Measurements from ENCODE around the gene RDX. TPM values are rescaled to one million over a fixed set of nuclear protein-coding genes. Genes with fewer than 3 reads are reported as not detected.

Gene RDX
- total RNA-seq, 1 experiment from 2014 or later, result 77.4 TPM

DNA sequence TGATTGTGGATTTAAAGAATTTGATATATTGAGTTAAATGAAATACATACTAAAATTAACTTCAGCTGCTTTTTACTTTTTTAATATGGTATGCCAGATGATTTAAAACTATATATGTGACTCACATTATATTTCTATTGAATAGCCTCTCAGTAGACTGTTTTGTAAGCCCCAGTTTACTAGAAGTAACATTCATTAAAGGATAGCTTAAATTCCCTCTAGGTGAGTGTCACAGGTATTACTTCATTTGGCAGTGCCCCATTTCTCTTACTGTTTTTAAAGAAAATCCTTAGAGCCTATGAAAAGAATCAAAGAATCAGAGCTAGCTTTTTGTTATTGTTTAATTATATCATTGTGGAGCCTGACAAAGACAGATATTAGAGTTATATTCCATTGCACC, 154.6 kb downstream of the RDX start:
- no peak for ATAC-seq
- CTCF ChIA-PET, result no interaction called here

More for the DNA sequence above, 154.6 kb downstream of the RDX start:
- Mint-ChIP-seq H3K27me3 (ENCODE audit: low read depth) (no peaks in the 10 kb centered on the region), H3K9me3 (0 out of 2 replicates have a peak, but pooled peaks cover 2% of the 10 kb centered on the region), H3K4me3 (no peak overlapping the region), H3K36me3 (no peaks in the 10 kb centered on the region), H3K4me1 (no peaks in the 10 kb centered on the region), H3K27ac (no peak overlapping the region)
- no peak for DNase-seq (ENCODE audit: low spot score)
- POLR2A ChIA-PET, result no interaction called here
- TF ChIP-seq RORB (CRISPR knock-in tag; IDR thresholded peaks at IDR 0.05), result no peak
- TF ChIP-seq NR2C2 (CRISPR knock-in tag; IDR thresholded peaks at IDR 0.05), result no peak
- TF ChIP-seq, protein P1, sequence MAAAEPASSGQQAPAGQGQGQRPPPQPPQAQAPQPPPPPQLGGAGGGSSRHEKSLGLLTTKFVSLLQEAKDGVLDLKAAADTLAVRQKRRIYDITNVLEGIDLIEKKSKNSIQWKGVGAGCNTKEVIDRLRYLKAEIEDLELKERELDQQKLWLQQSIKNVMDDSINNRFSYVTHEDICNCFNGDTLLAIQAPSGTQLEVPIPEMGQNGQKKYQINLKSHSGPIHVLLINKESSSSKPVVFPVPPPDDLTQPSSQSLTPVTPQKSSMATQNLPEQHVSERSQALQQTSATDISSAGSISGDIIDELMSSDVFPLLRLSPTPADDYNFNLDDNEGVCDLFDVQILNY (CRISPR knock-in tag; IDR thresholded peaks at IDR 0.05), result no peak
- TF ChIP-seq GRHL2 (CRISPR knock-in tag; IDR thresholded peaks at IDR 0.05; ENCODE audit: insufficient replicate concordance, severe bottlenecking), result no peak
- no peak for TF ChIP-seq ZNF317 (CRISPR knock-in tag; IDR thresholded peaks at IDR 0.05; ENCODE audit: borderline replicate concordance, low read depth)
- TF ChIP-seq USF1 (CRISPR knock-in tag; IDR thresholded peaks at IDR 0.05), result no peak
- TF ChIP-seq CTCF (IDR thresholded peaks at IDR 0.05), result no peak
- TF ChIP-seq STAT6 (CRISPR knock-in tag; conservative IDR thresholded peaks at IDR 0.05; ENCODE audit: low read depth), result no peak
- no peak for TF ChIP-seq ZNF263 (CRISPR knock-in tag; IDR thresholded peaks at IDR 0.05; ENCODE audit: low read depth)
- TF ChIP-seq ZNF423 (CRISPR knock-in tag; IDR thresholded peaks at IDR 0.05), result no peak
- TF ChIP-seq PRDM15 (CRISPR knock-in tag; IDR thresholded peaks at IDR 0.05), result no peak
- TF ChIP-seq OVOL2 (CRISPR knock-in tag; IDR thresholded peaks at IDR 0.05; ENCODE audit: borderline replicate concordance), result no peak
- TF ChIP-seq KAT7 (CRISPR knock-in tag; IDR thresholded peaks at IDR 0.05; ENCODE audit: borderline replicate concordance), result no peak
- TF ChIP-seq FOXP4 (CRISPR knock-in tag; IDR thresholded peaks at IDR 0.05), result no peak
- TF ChIP-seq, protein P2, sequence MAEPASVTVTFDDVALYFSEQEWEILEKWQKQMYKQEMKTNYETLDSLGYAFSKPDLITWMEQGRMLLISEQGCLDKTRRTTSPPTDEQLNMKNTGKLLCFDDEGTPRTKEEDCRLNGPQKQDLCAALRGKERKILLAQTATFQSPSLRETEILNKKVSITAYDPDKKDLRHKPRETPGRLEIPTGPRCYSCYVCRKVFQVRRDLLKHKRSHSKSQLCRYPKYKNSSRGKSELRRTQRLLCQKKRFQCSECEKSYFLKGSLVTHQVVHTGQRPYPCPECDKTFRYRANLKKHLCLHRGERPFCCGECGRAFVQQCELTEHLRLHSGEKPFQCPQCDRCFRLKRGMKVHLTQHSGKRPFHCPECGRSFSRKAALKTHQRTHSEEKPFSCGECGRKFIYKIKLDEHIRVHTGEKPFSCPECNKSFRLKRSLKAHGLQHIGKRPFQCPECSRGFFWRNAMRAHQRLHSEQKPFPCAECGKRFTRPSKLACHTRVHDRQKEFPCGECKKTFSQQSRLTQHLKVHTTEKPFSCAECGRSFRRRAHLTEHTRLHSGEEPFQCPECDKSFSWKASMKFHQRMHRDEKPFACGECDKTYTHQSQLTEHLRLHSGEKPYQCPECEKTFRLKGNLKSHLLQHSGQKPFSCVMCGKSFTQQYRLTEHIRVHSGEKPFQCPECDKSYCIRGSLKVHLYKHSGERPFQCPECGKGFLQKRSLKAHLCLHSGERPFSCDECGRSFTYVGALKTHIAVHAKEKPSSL (CRISPR knock-in tag; conservative IDR thresholded peaks at IDR 0.05), result no peak
- TF ChIP-seq, protein P3, sequence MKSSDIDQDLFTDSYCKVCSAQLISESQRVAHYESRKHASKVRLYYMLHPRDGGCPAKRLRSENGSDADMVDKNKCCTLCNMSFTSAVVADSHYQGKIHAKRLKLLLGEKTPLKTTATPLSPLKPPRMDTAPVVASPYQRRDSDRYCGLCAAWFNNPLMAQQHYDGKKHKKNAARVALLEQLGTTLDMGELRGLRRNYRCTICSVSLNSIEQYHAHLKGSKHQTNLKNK (CRISPR knock-in tag; IDR thresholded peaks at IDR 0.05), result no peak
- TF ChIP-seq NFYB (CRISPR knock-in tag; conservative IDR thresholded peaks at IDR 0.05; ENCODE audit: low read depth), result no peak
- no peak for TF ChIP-seq NFE2L1 (CRISPR knock-in tag; IDR thresholded peaks at IDR 0.05)
- TF ChIP-seq ATF3 (CRISPR knock-in tag; conservative IDR thresholded peaks at IDR 0.05), result no peak
